GM19467 (cell line): ENCODE results near the gene APBA2.

ENCODE experiments used
- ATAC-seq: cut with Tn5 transposase; IDR thresholded peaks from one replicate; pipeline ENCODE4 v1.9.1; 2021; ENCODE audit warnings: mild to moderate bottlenecking, moderate library complexity; ENCODE audit not compliant: unreplicated experiment

Gene APBA2

DNA sequence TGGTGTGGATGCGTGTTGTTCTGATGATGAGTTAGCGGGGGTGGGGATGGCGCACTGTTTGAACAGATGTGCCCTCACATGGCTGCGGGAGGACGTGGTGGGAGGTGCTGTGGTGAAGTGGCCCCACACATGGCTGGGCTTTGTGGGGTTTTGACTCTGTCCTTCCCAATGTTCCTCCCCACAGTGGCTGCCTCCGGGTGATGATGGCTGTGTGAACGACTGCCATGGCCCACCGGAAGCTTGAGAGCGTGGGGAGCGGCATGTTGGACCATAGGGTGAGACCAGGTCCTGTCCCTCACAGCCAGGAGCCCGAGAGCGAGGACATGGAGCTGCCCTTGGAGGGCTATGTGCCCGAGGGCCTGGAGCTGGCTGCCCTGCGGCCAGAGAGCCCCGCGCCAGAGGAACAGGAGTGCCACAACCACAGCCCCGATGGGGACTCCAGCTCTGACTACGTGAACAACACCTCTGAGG, 167.9 kb downstream of the APBA2 start:
- ATAC-seq: no peak

DNA sequence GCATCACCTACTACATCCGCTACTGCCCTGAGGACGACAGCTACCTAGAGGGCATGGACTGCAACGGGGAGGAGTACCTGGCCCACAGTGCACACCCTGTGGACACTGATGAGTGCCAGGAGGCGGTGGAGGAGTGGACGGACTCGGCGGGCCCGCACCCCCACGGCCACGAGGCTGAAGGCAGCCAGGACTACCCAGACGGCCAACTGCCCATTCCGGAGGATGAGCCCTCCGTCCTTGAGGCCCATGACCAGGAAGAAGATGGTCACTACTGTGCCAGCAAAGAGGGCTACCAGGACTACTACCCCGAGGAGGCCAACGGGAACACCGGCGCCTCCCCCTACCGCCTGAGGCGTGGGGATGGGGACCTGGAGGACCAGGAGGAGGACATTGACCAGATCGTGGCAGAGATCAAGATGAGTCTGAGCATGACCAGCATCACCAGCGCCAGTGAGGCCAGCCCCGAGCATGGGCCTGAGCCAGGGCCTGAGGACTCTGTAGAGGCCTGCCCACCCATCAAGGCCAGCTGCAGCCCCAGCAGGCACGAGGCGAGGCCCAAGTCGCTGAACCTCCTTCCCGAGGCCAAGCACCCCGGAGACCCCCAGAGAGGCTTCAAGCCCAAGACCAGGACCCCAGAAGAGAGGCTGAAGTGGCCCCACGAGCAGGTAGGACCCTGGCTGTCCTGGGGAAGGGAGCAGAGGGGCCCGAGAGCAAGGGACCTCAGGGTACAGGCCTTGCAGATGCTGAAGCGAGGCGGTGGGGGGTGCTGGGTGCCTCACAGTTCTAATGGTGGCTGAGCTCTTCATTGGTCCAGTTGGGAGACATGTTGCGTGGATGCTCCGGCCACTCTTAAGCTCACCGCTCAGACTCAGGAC, 168.6 kb downstream of the APBA2 start:
- no peak for ATAC-seq

DNA sequence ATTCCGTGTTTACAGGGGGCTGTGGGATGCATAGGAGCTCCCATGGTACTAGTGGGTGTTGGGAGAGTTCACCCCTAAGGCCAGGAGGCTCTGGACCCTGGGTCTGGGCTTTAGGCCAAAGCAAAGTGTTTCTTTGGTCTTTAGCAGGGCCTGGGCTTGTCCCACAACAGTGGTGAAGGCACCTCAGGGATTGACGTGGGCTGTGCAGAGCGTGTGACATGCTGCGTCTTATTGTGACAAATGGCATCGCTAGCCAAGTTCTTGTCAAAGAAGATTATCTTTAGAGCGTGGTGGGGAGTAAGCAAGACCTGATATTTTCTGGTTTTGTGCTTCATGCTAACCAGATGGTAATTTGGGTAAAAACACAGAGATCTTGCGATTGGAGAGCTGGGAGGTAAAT, 170.1 kb downstream of the APBA2 start:
- ATAC-seq: no peak

DNA sequence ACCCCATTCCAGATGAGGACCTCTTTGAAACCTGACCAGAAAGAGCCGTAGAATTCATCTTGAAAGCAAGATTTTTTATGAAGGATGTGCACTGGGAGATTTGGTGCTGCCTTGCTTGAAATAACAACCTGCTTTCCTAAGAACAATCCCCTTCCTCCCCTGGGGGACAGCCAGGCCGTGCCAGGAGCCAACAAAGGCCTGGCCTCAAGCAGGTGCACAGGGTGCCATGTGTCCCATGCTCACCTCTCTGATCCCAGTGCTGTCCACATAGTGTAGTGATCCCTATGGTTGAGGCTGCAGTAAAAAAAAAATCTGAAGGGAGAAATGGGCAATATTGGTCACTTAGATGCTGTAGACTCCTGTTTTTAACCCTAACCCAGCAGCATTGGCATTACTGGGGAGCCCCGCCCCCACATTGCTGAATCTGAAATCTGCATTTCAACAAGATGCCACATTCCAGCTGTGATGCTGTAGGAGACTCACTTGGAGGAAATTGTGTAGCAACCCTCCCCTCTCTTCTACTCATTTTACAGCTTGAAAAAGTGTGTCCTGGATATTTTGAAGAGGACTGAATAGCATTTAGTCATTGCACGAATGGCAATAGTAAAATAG, 171.2 kb downstream of the APBA2 start:
- ATAC-seq: no peak

- ATAC-seq: no peak
Observed at GRCh38 chr15:29057856-29058255, 172.1 kb downstream of the APBA2 start.

GRCh38 chr15:29058903-29059539, 173.2 kb downstream of the APBA2 start:
- ATAC-seq: no peak

DNA sequence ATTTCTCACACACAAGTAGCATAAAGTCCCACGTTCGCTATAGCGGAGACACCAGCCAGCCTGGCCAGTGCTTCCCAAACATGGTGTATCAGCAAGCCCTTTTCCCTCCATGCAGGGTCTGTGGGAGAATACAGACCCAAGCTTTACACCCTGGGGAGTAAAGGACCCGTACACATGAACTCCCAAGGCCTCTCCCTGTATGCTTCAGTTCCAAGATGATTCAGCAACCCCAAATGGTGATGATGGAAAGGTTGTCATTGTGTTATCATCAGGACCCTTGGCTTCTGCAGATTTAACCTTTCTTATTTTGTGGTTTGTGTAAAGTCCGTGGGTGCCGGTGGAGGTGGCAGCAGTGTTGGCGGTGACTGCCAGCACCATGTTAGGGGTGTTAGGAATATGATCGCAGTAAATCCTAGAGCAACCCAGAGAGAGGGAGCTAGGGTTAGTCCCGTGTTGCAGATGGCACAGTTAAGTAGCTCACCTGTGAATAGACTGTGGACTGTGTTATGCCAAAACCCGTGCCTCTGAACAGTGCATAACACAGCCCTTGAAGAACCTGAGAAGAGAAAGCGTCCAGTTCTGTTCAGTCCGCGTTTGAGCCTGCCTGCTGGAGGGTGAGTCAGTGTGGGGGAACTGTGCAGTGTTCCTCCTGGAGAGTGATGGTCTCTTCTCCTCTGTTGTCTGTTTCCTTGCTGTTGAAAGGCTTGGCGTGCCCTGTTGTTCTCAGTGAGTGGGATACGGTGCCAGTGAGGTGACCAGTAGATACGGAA, 174.3 kb downstream of the APBA2 start:
- no peak for ATAC-seq

DNA sequence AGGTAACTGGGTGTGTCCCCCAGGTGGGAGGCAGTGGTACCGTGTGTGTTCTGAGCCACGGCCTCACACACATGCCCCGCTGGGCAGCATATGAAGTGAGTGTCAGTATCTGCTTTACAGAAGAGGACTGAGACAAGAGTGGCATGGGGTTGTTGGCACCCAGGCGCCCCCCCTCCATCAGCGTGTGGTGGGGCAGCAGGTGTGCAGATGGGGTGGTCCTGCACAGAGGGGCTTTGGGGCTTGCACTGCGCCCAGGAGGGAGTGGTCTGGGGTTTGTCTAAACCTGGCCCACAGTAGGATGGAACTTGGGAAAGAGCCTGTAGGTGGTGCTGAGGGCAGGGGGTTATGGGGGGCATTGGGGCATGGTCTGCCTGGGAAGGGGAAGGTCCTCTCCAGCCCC, 176.0 kb downstream of the APBA2 start:
- ATAC-seq: no peak

GRCh38 chr15:29062179-29062591, 176.4 kb downstream of the APBA2 start:
- ATAC-seq: no peak

GRCh38 chr15:29062626-29063025, 176.9 kb downstream of the APBA2 start:
- no peak for ATAC-seq

DNA sequence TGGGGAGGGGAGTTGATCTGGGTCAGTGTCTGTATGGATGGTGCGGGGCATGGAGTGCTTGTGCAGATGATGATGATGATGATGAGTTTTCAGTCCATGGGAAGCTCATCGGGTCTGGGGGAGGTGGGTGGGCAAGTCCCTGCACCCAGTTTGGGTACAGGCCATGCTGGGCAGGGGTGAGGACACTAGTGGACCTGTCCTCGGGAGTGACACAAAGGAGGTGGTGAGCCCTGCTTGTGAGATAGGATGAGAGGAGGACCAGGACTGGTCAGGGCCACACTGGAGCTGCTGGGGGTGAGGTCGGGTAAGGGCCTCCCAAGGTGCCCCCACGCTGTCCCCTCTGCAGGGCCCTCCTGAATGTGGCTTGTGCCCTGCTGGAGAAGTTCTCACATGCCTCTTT, 177.9 kb downstream of the APBA2 start:
- no peak for ATAC-seq

- no peak for ATAC-seq
Observed at GRCh38 chr15:29064290-29064689, 178.5 kb downstream of the APBA2 start.

DNA sequence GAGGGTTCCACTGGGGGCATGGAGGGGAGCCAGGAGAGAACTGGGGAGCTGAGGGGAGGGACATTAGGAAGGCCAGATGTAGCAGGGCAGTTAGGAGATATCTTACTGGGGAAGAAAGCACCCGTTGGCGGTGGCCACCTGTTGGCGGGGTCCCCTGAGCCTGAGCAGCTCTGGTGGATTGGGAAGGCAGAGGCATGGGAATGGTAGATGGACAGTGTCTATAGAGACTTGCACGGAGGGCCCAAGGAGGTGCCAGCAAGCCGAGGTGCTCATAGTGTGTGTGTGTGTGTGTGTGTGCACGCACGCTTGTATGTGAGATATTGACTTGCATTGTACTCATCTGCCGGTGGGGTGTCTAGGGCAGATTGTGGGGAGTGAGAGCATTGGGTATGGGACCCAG, 179.0 kb downstream of the APBA2 start:
- ATAC-seq: no peak

- no peak for ATAC-seq
Observed at GRCh38 chr15:29065571-29065970, 179.8 kb downstream of the APBA2 start.

DNA sequence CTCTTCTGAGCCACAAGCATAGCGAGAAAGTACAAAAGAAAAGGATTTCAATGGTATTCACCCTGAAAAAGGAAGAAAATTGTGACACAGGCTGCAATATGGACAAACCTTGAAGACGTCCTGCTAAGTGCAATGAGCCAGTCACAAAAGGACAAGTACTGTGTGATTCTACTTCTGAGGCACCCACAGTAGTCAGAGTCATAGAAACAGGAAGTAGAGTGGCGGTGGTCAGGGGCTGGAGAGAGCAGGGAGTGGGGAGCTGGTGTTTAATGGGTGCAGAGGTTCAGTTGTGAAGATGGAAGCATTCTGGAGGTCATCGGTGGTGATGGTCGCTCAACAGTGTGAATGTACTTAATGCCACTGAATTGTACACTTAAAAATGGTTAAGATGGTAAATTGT, 180.5 kb downstream of the APBA2 start:
- ATAC-seq: no peak

- no peak for ATAC-seq
Observed at GRCh38 chr15:29066838-29067237, 181.1 kb downstream of the APBA2 start.

DNA sequence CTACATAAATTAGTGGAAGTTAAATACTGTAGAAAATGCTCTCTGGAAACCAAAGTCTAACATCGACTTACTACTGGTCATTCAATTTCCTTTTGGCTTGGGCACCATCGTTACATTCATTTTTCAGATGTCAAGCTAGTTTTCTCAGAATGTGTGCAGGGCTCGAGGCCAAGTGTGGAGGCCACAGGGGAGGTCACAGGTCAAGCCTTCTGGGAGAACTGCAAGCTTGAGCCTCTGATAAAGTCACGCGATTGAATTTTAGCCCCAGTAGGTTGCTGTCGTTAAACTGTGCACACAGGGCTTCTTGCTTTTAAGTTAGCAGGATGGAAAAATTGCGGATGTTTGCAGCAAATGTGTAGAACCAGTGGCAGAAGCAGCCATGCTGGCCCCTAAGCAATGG, 182.2 kb downstream of the APBA2 start:
- no peak for ATAC-seq

- ATAC-seq: no peak
Observed at GRCh38 chr15:29070471-29071231, 184.9 kb downstream of the APBA2 start.

DNA sequence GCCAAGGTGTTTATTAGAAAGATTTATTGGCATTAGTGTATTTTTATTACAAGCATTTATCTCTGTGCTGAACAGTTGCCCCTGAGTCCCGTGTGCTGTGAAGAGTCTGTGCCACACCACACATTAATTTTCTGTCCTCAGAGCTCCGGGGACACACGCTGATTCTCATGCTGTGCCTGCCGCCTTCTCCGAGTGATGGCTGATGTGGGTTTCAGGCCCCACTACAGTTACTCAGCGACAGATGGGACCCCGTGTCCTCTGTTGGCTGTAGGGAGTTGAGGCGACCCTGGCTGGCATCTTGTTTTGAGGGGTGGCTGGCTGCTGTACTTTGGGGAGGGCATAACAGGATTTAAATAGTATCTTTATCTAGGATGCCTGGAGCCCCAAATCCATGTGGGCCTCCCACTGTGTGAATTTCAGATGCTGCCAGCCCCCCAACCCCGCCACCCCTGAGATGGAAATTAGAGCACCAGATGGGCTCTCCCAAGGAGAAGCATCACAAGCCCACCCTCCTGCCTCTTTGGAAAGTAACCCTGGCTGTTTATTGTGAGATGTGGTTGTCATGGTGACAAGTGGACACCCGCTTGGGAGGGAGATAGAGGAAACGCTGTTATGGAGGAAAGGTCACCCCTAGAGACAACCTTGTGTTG, 185.6 kb downstream of the APBA2 start:
- no peak for ATAC-seq

- no peak for ATAC-seq
Observed at GRCh38 chr15:29071882-29072273, 186.1 kb downstream of the APBA2 start.
